DOHH2 (cell line): ENCODE results near the gene PHF14.

Source experiments
- H3F3A ChIP-seq: fragments of 200-600 bp; sonication (generic), shearing (Covaris generic); 2 replicates; pipeline ENCODE4 v1.6.0; 2016; ENCODE audit warnings: antibody characterized with exemption, mild to moderate bottlenecking; ENCODE audit not compliant: control insufficient read depth, insufficient read depth
- H3K27ac ChIP-seq: fragments of 200-600 bp; sonication (generic); 2 replicates; pipeline ENCODE4 v1.5.1; 2014; ENCODE audit warnings: low read depth, mild to moderate bottlenecking, low read length, moderate library complexity
- H3K27me3 ChIP-seq: fragments of 200-600 bp; sonication (generic); 2 replicates; pipeline ENCODE4 v1.6.1; 2014; ENCODE audit warnings: mild to moderate bottlenecking, low read length, mixed read lengths; ENCODE audit not compliant: control insufficient read depth
- H3K36me3 ChIP-seq: fragments of 200-600 bp; sonication (generic); 2 replicates; pipeline ENCODE4 v1.6.1; 2014; ENCODE audit warnings: mild to moderate bottlenecking, low read length, moderate library complexity, mixed read lengths; ENCODE audit not compliant: control insufficient read depth
- H3K4me1 ChIP-seq: fragments of 200-600 bp; sonication (generic); 2 replicates; pipeline ENCODE4 v1.6.1; 2014; ENCODE audit warnings: mild to moderate bottlenecking, low read length, mixed read lengths; ENCODE audit not compliant: control insufficient read depth
- H3K4me2 ChIP-seq: fragments of 200-600 bp; sonication (generic); 2 replicates; pipeline ENCODE4 v1.6.0; 2014; ENCODE audit warnings: mild to moderate bottlenecking, low read length, moderate library complexity
- H3K4me3 ChIP-seq: fragments of 200-600 bp; sonication (generic); 2 replicates; pipeline ENCODE4 v1.5.1; 2014; ENCODE audit warnings: mild to moderate bottlenecking, low read length, mixed read lengths
- H3K79me2 ChIP-seq: fragments of 200-600 bp; sonication (generic); 2 replicates; pipeline ENCODE4 v1.6.1; 2014; ENCODE audit warnings: mild to moderate bottlenecking, low read length, mixed read lengths; ENCODE audit not compliant: control insufficient read depth
- H3K9me2 ChIP-seq: fragments of 200-600 bp; sonication (generic); replicated peaks from 2 replicates; pipeline ENCODE4 v1.6.1; 2014; ENCODE audit warnings: mild to moderate bottlenecking, low read length, mixed read lengths; ENCODE audit not compliant: control insufficient read depth
- H3K9me3 ChIP-seq: fragments of 200-600 bp; sonication (generic); 2 replicates; pipeline ENCODE4 v1.6.1; 2014; ENCODE audit warnings: antibody characterized with exemption, low read length, mixed read lengths; ENCODE audit not compliant: control insufficient read depth, insufficient read depth
- H4K20me1 ChIP-seq: fragments of 200-600 bp; sonication (generic); 2 replicates; pipeline ENCODE4 v1.6.0; 2014; ENCODE audit warnings: low read depth, mild to moderate bottlenecking, antibody characterized with exemption, low read length, moderate library complexity; ENCODE audit not compliant: control insufficient read depth, insufficient read depth
- CTCF ChIP-seq: fragments of 200-600 bp; sonication (generic); IDR thresholded peaks from one replicate; pipeline ENCODE4 v1.5.1; 2014; ENCODE audit warnings: antibody characterized with exemption, mild to moderate bottlenecking, low read depth, low read length; ENCODE audit not compliant: poor library complexity, severe bottlenecking
- EZH2phosphoT487 ChIP-seq: fragments of 200-600 bp; sonication (generic); IDR thresholded peaks from 2 replicates; pipeline ENCODE4 v1.6.1; 2017; ENCODE audit warnings: borderline replicate concordance, mild to moderate bottlenecking, antibody characterized with exemption, low read length, moderate library complexity, mixed read lengths

Gene PHF14

GRCh38 chr7:11082121-11082520 is 108.4 kb downstream of the PHF14 start:
- H3K4me1 ChIP-seq = no peaks in the 10 kb centered on the region
- no peak overlapping the region for H3K4me2 ChIP-seq
- no peak overlapping the region for H3K4me3 ChIP-seq
- H4K20me1 ChIP-seq = no peaks in the 10 kb centered on the region
- H3K27ac ChIP-seq = no peak overlapping the region
- H3F3A ChIP-seq = no peaks in the 10 kb centered on the region
- TF ChIP-seq EZH2phosphoT487 (no peak), CTCF (no peak)
- peaks cover 11% of the 10 kb centered on the region for H3K36me3 ChIP-seq
- no peaks in the 10 kb centered on the region for H3K9me2 ChIP-seq
- no peaks in the 10 kb centered on the region for H3K79me2 ChIP-seq
- no peaks in the 10 kb centered on the region for H3K27me3 ChIP-seq
- H3K9me3 ChIP-seq = no peaks in the 10 kb centered on the region

- H4K20me1 ChIP-seq = no peaks in the 10 kb centered on the region
- no peaks in the 10 kb centered on the region for H3K27me3 ChIP-seq
- no peak for TF ChIP-seq EZH2phosphoT487
- no peak for TF ChIP-seq CTCF
- H3K79me2 ChIP-seq = no peaks in the 10 kb centered on the region
- no peak overlapping the region for H3K4me2 ChIP-seq
- H3K4me3 ChIP-seq = no peak overlapping the region
- H3K9me3 ChIP-seq = no peaks in the 10 kb centered on the region
- H3K4me1 ChIP-seq = no peaks in the 10 kb centered on the region
- H3K36me3 ChIP-seq = peaks cover 11% of the 10 kb centered on the region
- H3F3A ChIP-seq = no peaks in the 10 kb centered on the region
- no peaks in the 10 kb centered on the region for H3K9me2 ChIP-seq
- no peak overlapping the region for H3K27ac ChIP-seq
These were observed 109.0 kb downstream of the PHF14 start for GRCh38 chr7:11082552-11083213.

DNA sequence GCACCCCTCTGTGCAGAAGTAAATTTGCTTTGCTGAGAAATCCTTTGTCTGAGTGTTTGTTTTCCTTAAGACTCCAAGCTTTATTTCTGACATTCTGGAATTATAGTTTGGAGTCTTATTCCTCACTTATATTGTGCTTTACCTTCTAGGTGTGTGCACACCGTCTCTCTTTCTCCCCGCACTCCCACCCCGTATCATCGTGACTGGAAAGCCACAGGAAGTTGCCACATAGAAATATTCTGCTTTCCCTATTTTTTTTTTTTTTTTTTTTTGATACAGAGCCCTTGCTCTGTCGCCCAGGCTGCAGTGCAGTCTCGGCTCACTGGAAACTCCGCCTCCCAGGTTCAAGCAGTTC is 109.5 kb downstream of the PHF14 start:
- no peak overlapping the region for H3K4me3 ChIP-seq
- peaks cover 12% of the 10 kb centered on the region for H3K36me3 ChIP-seq
- H3F3A ChIP-seq = no peaks in the 10 kb centered on the region
- no peaks in the 10 kb centered on the region for H3K79me2 ChIP-seq
- no peak overlapping the region for H3K4me2 ChIP-seq
- H3K9me2 ChIP-seq = no peaks in the 10 kb centered on the region
- H4K20me1 ChIP-seq = no peaks in the 10 kb centered on the region
- H3K27ac ChIP-seq = no peak overlapping the region
- no peaks in the 10 kb centered on the region for H3K27me3 ChIP-seq
- H3K4me1 ChIP-seq = no peaks in the 10 kb centered on the region
- no peaks in the 10 kb centered on the region for H3K9me3 ChIP-seq
- TF ChIP-seq CTCF (no peak), EZH2phosphoT487 (no peak)
